GM19193 (cell line): Measurements from ENCODE around the gene ACADM.
A peak's percentile ranks its signal among the peaks of the same experiment; 100 is the strongest.

ENCODE experiments used
- POLR2A ChIP-seq: IDR thresholded peaks from 4 replicates; pipeline ENCODE4 v1.6.1; 2011; ENCODE audit not compliant: insufficient read depth, insufficient read length; ENCODE audit errors: extremely low read depth

Gene ACADM

GRCh38 chr1:75724472-75725022 is at the start of gene ACADM:
TSS of gene ACADM (plus strand) at chr1:75724709. CDS start at chr1:75724788, 79 bp downstream.
- TF ChIP-seq POLR2A: peak; percentile 95

GRCh38 chr1:75677443-75677842 is 47.1 kb upstream of the ACADM start:
- TF ChIP-seq POLR2A: no peak

- no peak for TF ChIP-seq POLR2A
Measured at GRCh38 chr1:75690547-75690946, 34.0 kb upstream of the ACADM start.

- no peak for TF ChIP-seq POLR2A
Measured at GRCh38 chr1:75693551-75693950, 31.0 kb upstream of the ACADM start.

GRCh38 chr1:75696000-75696399 is 28.5 kb upstream of the ACADM start:
- TF ChIP-seq POLR2A: no peak

- no peak for TF ChIP-seq POLR2A
Measured at GRCh38 chr1:75707191-75707590, 17.3 kb upstream of the ACADM start.

- no peak for TF ChIP-seq POLR2A
Measured at GRCh38 chr1:75708910-75709309, 15.6 kb upstream of the ACADM start.

- no peak for TF ChIP-seq POLR2A
Measured at GRCh38 chr1:75710832-75711231, 13.7 kb upstream of the ACADM start.

- no peak for TF ChIP-seq POLR2A
Measured at GRCh38 chr1:75711846-75712245, 12.7 kb upstream of the ACADM start.

GRCh38 chr1:75712306-75712705 is 12.2 kb upstream of the ACADM start:
- TF ChIP-seq POLR2A: no peak

- no peak for TF ChIP-seq POLR2A
Measured at GRCh38 chr1:75719810-75720209, 4.7 kb upstream of the ACADM start.

GRCh38 chr1:75720325-75720724 is 4.2 kb upstream of the ACADM start:
- no peak for TF ChIP-seq POLR2A

GRCh38 chr1:75720820-75721219 is 3.7 kb upstream of the ACADM start:
- TF ChIP-seq POLR2A: no peak

GRCh38 chr1:75722966-75723365 is 1.5 kb upstream of the ACADM start:
- TF ChIP-seq POLR2A: no peak

- no peak for TF ChIP-seq POLR2A
Measured at GRCh38 chr1:75723989-75724471, 479 bp upstream of the ACADM start.

GRCh38 chr1:75725266-75725665 is 757 bp downstream of the ACADM start:
- no peak for TF ChIP-seq POLR2A

GRCh38 chr1:75725861-75726361 is 1.4 kb downstream of the ACADM start:
- no peak for TF ChIP-seq POLR2A

GRCh38 chr1:75727571-75727970 is 3.1 kb downstream of the ACADM start:
- no peak for TF ChIP-seq POLR2A

GRCh38 chr1:75730432-75730831 is 5.9 kb downstream of the ACADM start:
- no peak for TF ChIP-seq POLR2A
